ENCODE measurements around the gene NALF2. TPM values are rescaled to one million over a fixed set of nuclear protein-coding genes. Genes with fewer than 3 reads are reported as not detected.

The NALF2 gene
- polyA plus RNA-seq (2013, experiment 1 of 4): 5.5 TPM
- polyA plus RNA-seq (2013, experiment 2 of 4): 5.4 TPM
- 4.9 TPM for polyA plus RNA-seq (2013, experiment 3 of 4)
- 5.3 TPM for polyA plus RNA-seq (2013, experiment 4 of 4)

- peak within 1 kb of the TSS; percentile 50 for H3K4me3 ChIP-seq (ENCODE audit: insufficient read depth, low read depth, low read length)
- peak within 1 kb of the TSS; percentile 72 for H3K27ac ChIP-seq (ENCODE audit: insufficient read depth, low read depth, low read length, poor library complexity, severe bottlenecking)
- 0 to 1% methylated on average over 61 to 66 of the region's 66 CpGs for WGBS, 2 experiments
Observed at GRCh38 chrX:69503782-69504625, at the start of gene NALF2. TSS of gene NALF2 (plus strand) at chrX:69504326. CDS start at chrX:69505283, 957 bp downstream.

GRCh38 chrX:69457756-69458155 lies 46.4 kb upstream of the NALF2 start:
- 85 to 87% methylated on average over 5 to 6 of the region's 6 CpGs for WGBS, 2 experiments
- H3K27ac ChIP-seq (ENCODE audit: insufficient read depth, low read depth, low read length, poor library complexity, severe bottlenecking): no peak overlapping the region

More at GRCh38 chrX:69503782-69504625, at the start of gene NALF2:
- H3K36me3 ChIP-seq (ENCODE audit: control insufficient read depth, insufficient read depth, low read length): no peaks in the 10 kb centered on the region
- H3K27me3 ChIP-seq (ENCODE audit: control insufficient read depth, insufficient read depth, low read length, poor library complexity, severe bottlenecking): peaks cover 21% of the 10 kb centered on the region
- H3K9me3 ChIP-seq (ENCODE audit: control insufficient read depth, low read length): no peaks in the 10 kb centered on the region
- peaks cover 3% of the 10 kb centered on the region for H3K4me1 ChIP-seq (ENCODE audit: control insufficient read depth, insufficient read depth, low read length)

GRCh38 chrX:69466546-69466945 lies 37.6 kb upstream of the NALF2 start:
- Histone ChIP-seq H3K27ac (ENCODE audit: insufficient read depth, low read depth, low read length, poor library complexity, severe bottlenecking) (no peak overlapping the region), H3K4me3 (ENCODE audit: insufficient read depth, low read depth, low read length) (no peak overlapping the region), H3K36me3 (ENCODE audit: control insufficient read depth, insufficient read depth, low read length) (no peaks in the 10 kb centered on the region), H3K4me1 (ENCODE audit: control insufficient read depth, insufficient read depth, low read length) (no peaks in the 10 kb centered on the region), H3K9me3 (ENCODE audit: control insufficient read depth, low read length) (no peaks in the 10 kb centered on the region), H3K27me3 (ENCODE audit: control insufficient read depth, insufficient read depth, low read length, poor library complexity, severe bottlenecking) (no peaks in the 10 kb centered on the region)
- 88 to 93% methylated on average over 1 of the region's 1 CpG for WGBS, 2 experiments

More at GRCh38 chrX:69457756-69458155, 46.4 kb upstream of the NALF2 start:
- no peaks in the 10 kb centered on the region for H3K4me1 ChIP-seq (ENCODE audit: control insufficient read depth, insufficient read depth, low read length)
- H3K9me3 ChIP-seq (ENCODE audit: control insufficient read depth, low read length): no peaks in the 10 kb centered on the region
- H3K4me3 ChIP-seq (ENCODE audit: insufficient read depth, low read depth, low read length): no peak overlapping the region
- no peaks in the 10 kb centered on the region for H3K27me3 ChIP-seq (ENCODE audit: control insufficient read depth, insufficient read depth, low read length, poor library complexity, severe bottlenecking)
- no peaks in the 10 kb centered on the region for H3K36me3 ChIP-seq (ENCODE audit: control insufficient read depth, insufficient read depth, low read length)

GRCh38 chrX:69469975-69470374 lies 34.2 kb upstream of the NALF2 start:
- H3K9me3 ChIP-seq (ENCODE audit: control insufficient read depth, low read length): no peaks in the 10 kb centered on the region
- H3K4me1 ChIP-seq (ENCODE audit: control insufficient read depth, insufficient read depth, low read length): no peaks in the 10 kb centered on the region
- 90 to 97% methylated on average over 4 of the region's 4 CpGs for WGBS, 2 experiments
- no peak overlapping the region for H3K27ac ChIP-seq (ENCODE audit: insufficient read depth, low read depth, low read length, poor library complexity, severe bottlenecking)
- H3K27me3 ChIP-seq (ENCODE audit: control insufficient read depth, insufficient read depth, low read length, poor library complexity, severe bottlenecking): no peaks in the 10 kb centered on the region
- no peak overlapping the region for H3K4me3 ChIP-seq (ENCODE audit: insufficient read depth, low read depth, low read length)
- H3K36me3 ChIP-seq (ENCODE audit: control insufficient read depth, insufficient read depth, low read length): no peaks in the 10 kb centered on the region

- Histone ChIP-seq H3K27me3 (ENCODE audit: control insufficient read depth, insufficient read depth, low read length, poor library complexity, severe bottlenecking) (no peaks in the 10 kb centered on the region), H3K27ac (ENCODE audit: insufficient read depth, low read depth, low read length, poor library complexity, severe bottlenecking) (no peak overlapping the region), H3K9me3 (ENCODE audit: control insufficient read depth, low read length) (no peaks in the 10 kb centered on the region), H3K36me3 (ENCODE audit: control insufficient read depth, insufficient read depth, low read length) (no peaks in the 10 kb centered on the region), H3K4me1 (ENCODE audit: control insufficient read depth, insufficient read depth, low read length) (no peaks in the 10 kb centered on the region), H3K4me3 (ENCODE audit: insufficient read depth, low read depth, low read length) (no peak overlapping the region)
Observed at GRCh38 chrX:69489625-69490024, 14.5 kb upstream of the NALF2 start.

DNA sequence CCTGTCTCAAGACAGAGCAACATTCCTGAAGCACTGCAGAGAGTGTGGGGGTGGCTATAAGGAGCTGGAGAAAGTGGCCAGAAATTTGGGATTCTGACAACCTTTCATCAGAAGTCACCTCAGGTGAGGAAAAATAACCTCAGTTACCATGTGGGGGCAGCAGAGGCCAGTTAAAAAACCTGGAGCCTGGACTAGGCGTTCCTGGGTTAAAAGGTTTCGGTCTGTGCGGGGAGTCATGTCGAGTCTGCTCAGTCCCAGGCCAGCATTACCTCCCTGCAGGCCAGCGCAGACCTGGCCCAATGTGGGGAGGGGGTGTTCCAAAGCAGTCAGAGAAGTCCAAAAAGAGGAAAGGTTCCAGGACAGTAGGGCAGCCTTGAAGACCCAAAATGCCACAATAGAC lies 10.9 kb upstream of the NALF2 start:
- no peaks in the 10 kb centered on the region for H3K9me3 ChIP-seq (ENCODE audit: control insufficient read depth, low read length)
- no peaks in the 10 kb centered on the region for H3K4me1 ChIP-seq (ENCODE audit: control insufficient read depth, insufficient read depth, low read length)
- H3K36me3 ChIP-seq (ENCODE audit: control insufficient read depth, insufficient read depth, low read length): no peaks in the 10 kb centered on the region
- WGBS, 2 experiments: 22 to 23% methylated on average over 5 of the region's 5 CpGs
- H3K4me3 ChIP-seq (ENCODE audit: insufficient read depth, low read depth, low read length): no peak overlapping the region
- no peaks in the 10 kb centered on the region for H3K27me3 ChIP-seq (ENCODE audit: control insufficient read depth, insufficient read depth, low read length, poor library complexity, severe bottlenecking)
- no peak overlapping the region for H3K27ac ChIP-seq (ENCODE audit: insufficient read depth, low read depth, low read length, poor library complexity, severe bottlenecking)

GRCh38 chrX:69493766-69494165 lies 10.4 kb upstream of the NALF2 start:
- no peaks in the 10 kb centered on the region for H3K4me1 ChIP-seq (ENCODE audit: control insufficient read depth, insufficient read depth, low read length)
- no peak overlapping the region for H3K27ac ChIP-seq (ENCODE audit: insufficient read depth, low read depth, low read length, poor library complexity, severe bottlenecking)
- WGBS, 2 experiments: 64 to 75% methylated on average over 1 of the region's 1 CpG
- H3K9me3 ChIP-seq (ENCODE audit: control insufficient read depth, low read length): no peaks in the 10 kb centered on the region
- H3K27me3 ChIP-seq (ENCODE audit: control insufficient read depth, insufficient read depth, low read length, poor library complexity, severe bottlenecking): no peaks in the 10 kb centered on the region
- no peaks in the 10 kb centered on the region for H3K36me3 ChIP-seq (ENCODE audit: control insufficient read depth, insufficient read depth, low read length)
- no peak overlapping the region for H3K4me3 ChIP-seq (ENCODE audit: insufficient read depth, low read depth, low read length)

DNA sequence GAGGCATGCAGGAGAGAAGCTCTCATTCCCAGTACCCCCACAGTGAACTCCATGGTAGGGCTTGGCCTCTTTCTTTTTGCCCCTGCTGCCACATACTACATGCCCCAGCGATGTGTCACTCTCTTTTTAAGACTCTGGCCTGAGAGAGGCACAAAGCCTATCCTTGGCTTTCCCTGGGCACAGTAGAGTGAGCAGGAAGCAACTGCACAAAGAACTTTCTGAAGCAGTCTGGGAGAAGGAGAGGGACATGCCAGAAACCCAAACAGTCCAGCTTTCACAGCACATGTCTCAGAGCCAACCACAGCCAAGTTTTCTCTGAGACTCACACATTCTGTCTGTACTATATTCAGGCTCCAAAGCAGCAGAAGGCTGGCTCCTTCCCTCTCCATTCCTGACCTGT lies 7.9 kb upstream of the NALF2 start:
- H3K9me3 ChIP-seq (ENCODE audit: control insufficient read depth, low read length): no peaks in the 10 kb centered on the region
- H3K4me3 ChIP-seq (ENCODE audit: insufficient read depth, low read depth, low read length): no peak overlapping the region
- H3K27ac ChIP-seq (ENCODE audit: insufficient read depth, low read depth, low read length, poor library complexity, severe bottlenecking): no peak overlapping the region
- H3K36me3 ChIP-seq (ENCODE audit: control insufficient read depth, insufficient read depth, low read length): no peaks in the 10 kb centered on the region
- H3K27me3 ChIP-seq (ENCODE audit: control insufficient read depth, insufficient read depth, low read length, poor library complexity, severe bottlenecking): no peaks in the 10 kb centered on the region
- H3K4me1 ChIP-seq (ENCODE audit: control insufficient read depth, insufficient read depth, low read length): no peaks in the 10 kb centered on the region
- 55 to 56% methylated on average over 1 of the region's 1 CpG for WGBS, 2 experiments

GRCh38 chrX:69501429-69501828 lies 2.7 kb upstream of the NALF2 start:
- Histone ChIP-seq H3K27ac (ENCODE audit: insufficient read depth, low read depth, low read length, poor library complexity, severe bottlenecking) (no peak overlapping the region), H3K27me3 (ENCODE audit: control insufficient read depth, insufficient read depth, low read length, poor library complexity, severe bottlenecking) (peaks cover 14% of the 10 kb centered on the region), H3K4me3 (ENCODE audit: insufficient read depth, low read depth, low read length) (no peak overlapping the region), H3K9me3 (ENCODE audit: control insufficient read depth, low read length) (no peaks in the 10 kb centered on the region), H3K36me3 (ENCODE audit: control insufficient read depth, insufficient read depth, low read length) (no peaks in the 10 kb centered on the region), H3K4me1 (ENCODE audit: control insufficient read depth, insufficient read depth, low read length) (peaks cover 3% of the 10 kb centered on the region)
- 33 to 34% methylated on average over 3 of the region's 3 CpGs for WGBS, 2 experiments

- peaks cover 3% of the 10 kb centered on the region for H3K4me1 ChIP-seq (ENCODE audit: control insufficient read depth, insufficient read depth, low read length)
- WGBS, 2 experiments: 22 to 41% methylated on average over 9 to 10 of the region's 16 CpGs
- peaks cover 21% of the 10 kb centered on the region for H3K27me3 ChIP-seq (ENCODE audit: control insufficient read depth, insufficient read depth, low read length, poor library complexity, severe bottlenecking)
- no peak overlapping the region for H3K4me3 ChIP-seq (ENCODE audit: insufficient read depth, low read depth, low read length)
- H3K9me3 ChIP-seq (ENCODE audit: control insufficient read depth, low read length): no peaks in the 10 kb centered on the region
- H3K27ac ChIP-seq (ENCODE audit: insufficient read depth, low read depth, low read length, poor library complexity, severe bottlenecking): no peak overlapping the region
- H3K36me3 ChIP-seq (ENCODE audit: control insufficient read depth, insufficient read depth, low read length): no peaks in the 10 kb centered on the region
Observed at GRCh38 chrX:69503228-69503781, 821 bp upstream of the NALF2 start.
